GM19397 (cell line): ENCODE measurements around the gene GRIK1.

Source experiments
- ATAC-seq: cut with Tn5 transposase; IDR thresholded peaks from one replicate; pipeline ENCODE4 v1.9.1; 2021; ENCODE audit warnings: mild to moderate bottlenecking, moderate library complexity; ENCODE audit not compliant: unreplicated experiment

Gene GRIK1

DNA sequence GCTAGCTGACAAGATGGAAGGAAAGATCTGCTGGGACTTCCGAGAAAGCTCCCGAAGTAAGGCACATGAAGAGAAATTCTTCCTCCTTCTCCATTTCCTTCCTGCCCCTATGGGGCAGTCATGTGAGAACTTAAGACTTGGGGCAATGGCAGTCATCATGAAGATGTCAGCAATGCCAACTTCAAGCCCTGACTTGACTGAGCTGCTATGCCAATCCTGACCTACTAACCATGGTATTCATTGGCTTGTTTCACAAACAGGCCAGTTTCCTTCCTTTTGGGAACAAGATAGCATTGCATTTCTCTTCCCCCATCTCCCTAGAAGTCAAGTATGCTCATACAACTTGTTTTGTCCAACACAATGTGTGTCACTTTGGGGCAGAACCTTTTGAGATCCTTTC is 25.5 kb downstream of the GRIK1 start:
- no peak for ATAC-seq

DNA sequence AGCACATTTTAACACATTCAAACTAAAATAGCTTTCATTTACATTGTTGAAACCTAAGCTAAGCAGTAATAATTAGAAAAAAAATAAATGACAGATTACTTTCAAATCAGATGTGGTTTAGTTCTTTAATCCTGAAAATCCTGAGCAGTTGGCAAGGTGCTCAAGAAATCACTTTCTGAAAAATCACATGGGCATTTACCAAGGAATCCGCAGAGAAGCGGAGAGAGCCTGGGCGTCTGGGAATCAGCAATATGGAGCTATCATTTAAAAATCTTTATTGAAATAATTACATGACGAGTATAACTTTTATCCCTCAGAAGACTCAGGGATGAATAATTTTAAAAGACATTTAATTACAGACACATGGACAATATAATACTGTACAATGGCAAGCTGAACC is 30.2 kb downstream of the GRIK1 start:
- ATAC-seq, result no peak

DNA sequence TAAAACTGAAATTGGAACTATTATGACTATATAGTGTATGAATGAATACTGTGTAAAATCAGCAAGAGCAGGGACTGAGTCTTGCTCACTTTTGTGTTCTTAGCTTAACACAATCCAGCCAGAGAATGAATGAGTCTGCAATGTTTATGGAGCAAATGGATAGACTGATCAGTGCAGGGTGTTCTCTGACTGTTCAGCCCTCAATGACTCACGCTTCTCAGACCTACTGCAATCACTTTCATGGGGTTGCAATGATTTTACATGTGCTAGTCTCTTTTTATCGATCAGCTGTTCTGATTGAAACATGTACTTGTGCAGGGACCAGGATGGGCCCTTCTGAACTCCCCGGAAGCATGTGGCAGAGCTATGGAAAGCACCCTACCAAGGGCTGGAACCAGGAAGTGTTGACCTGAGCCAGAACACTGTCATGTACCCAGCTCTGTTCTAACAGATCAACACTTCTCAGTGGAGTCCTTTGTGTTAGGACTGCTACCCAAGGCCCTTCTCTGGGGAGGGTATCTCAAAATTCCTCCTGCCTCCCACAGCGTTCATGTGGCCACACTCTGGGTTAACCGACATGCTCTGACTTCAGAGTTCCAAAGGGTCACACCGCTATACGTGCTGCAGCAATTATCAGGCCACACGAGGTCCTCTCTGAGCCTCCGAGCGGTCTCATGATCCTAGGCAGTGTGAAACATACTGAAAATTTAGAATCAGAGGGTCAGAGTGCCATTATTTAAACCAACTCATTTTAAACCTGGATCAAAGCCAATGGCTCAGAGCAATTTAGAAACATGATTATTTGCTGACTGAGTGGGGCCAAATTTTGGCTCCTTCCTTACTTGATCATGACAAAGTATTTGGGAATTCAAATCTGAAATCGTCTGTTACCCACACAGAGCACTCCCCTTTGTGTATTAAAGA is 35.2 kb downstream of the GRIK1 start:
- no peak for ATAC-seq

DNA sequence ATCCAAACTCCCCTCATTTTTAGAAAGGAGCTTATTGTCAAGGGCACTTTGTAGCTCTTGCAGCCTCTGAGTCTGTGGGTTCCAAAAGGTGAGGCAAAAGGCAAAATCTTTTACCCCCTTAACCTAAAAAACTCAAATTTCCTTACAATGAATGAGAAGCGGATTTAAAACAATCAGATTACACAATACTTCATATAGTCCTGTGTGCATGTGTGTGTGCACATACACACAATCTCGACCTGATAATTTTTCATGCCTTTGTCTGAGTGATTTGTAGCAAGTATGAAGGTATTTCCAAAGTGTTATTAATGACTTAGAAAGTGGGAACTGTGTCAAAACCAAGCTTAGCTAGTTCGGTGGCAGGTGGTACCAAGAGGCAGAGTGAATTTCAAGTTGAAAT is 42.9 kb downstream of the GRIK1 start:
- ATAC-seq, result no peak

DNA sequence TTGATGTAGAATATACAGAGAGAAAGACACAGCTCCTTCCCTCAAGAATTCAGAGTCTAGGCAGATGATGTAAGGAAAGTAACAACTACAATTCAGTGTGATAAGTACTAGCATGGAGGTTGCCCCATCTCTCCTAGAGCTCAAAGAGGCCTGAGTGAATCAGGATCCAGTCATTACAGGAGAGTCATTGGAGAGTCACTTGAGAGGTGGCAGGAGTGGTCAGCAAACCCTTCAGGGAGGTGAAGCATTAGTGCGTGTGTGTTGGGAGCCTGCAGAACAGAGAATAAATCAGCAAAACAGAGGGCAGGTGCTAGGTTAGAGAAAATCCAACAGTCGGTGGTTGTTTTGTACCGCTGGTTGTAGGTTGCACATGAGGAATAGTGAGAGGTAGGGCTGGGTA is 46.1 kb downstream of the GRIK1 start:
- no peak for ATAC-seq

DNA sequence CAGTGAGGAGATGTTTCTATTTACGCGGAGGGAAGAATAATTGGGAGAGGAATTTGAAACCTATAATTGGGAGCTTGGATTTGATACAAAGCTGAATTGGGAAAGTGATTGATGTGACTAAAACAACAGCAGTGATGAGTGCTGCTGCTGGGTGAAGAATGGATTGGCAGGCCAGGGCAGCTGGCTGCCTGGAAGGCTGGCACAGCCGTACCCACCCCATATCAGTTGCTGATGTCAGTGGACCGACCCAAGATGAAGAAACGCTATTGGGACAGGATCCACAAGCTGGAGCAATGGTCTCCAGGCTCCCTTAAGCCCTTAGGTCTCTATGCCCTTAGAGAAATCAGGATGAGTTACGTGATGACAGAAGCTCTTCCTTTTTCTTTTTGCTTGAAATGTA is 47.4 kb downstream of the GRIK1 start:
- no peak for ATAC-seq

DNA sequence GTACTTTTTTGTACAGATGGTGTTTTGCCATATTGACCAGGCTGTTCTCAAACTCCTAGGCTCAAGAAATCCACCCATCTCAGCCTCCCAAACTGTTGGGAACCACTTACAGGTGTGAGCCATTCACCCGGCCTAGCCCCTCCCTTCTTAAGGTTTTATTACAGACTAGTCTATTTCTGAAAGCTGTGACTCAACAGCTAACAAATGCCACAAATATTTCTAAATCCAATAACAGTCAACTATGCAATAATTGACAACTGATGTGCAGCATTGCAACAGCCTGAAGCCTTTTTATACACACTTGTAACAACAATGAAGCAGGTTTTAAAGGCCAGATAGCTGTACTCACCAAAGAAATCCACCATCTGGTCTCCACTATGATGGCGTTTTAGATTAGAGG is 51.4 kb downstream of the GRIK1 start:
- no peak for ATAC-seq

DNA sequence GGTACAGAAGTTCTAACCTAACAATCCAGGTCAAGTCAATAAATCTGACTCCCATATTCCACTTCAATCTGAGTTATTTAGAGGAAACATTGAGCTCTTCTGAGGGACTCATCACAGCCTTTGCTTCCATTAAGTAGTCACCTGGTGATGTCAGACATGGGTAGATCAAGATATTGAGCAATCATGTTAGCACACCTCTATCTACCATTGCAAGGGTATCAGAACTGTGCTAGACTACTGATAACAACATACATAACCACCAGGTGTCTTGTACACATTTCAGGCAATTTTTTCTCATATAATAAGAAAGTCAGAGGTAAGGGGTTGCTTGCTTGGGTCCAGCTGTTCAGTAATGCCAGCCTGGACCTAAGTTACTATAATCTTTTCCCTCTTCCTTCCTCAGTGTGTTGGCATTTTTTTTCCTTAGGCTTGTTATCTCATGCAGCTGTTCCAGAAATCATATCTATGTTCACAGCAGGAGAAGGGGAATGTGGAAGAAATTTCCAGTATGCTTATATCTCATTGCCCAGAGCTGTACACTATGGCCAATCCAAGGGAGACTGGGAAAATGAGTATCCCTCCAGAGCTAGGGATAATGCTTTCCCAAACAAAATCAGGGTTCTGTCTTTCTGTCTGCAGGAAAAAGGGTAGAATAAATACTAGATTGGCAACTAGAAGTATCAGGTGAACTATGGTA is 52.3 kb downstream of the GRIK1 start:
- no peak for ATAC-seq

DNA sequence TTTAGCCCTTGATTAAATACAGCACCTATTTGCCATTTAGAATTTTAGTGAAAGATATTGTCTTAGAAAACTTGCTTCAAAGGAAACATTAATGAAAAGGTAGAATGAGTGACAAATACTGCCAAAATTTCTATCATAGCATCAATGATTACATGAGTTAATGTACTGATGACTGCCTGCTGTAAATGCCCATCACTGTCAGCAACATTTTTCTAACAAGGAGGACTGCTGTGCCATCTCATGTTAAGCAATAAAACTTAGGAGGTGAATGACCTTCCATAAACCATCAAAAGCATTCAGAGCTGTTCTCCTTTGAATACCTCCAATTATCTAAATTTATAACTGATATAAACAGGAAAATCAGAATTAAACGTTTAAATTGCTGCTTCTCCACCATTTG is 54.3 kb downstream of the GRIK1 start:
- ATAC-seq, result no peak

DNA sequence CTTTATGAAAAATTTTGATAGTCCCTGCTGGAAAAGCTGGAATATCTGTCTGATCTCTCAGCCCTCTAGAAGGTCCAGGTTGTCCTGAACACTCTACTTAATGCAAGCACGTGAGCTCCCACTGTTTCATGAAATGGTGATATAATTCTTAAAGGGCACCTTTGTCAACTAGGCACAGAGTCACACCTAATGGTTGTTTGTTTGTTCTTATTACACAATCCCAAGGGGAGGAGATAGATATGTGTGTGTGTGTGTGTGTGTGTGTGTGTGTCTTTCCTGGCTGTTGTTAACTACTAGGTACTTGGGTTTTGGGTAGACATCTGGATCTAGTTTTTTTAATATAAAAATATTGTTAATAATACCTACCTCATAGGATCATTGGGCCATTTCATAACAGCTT is 63.9 kb downstream of the GRIK1 start:
- ATAC-seq, result no peak

DNA sequence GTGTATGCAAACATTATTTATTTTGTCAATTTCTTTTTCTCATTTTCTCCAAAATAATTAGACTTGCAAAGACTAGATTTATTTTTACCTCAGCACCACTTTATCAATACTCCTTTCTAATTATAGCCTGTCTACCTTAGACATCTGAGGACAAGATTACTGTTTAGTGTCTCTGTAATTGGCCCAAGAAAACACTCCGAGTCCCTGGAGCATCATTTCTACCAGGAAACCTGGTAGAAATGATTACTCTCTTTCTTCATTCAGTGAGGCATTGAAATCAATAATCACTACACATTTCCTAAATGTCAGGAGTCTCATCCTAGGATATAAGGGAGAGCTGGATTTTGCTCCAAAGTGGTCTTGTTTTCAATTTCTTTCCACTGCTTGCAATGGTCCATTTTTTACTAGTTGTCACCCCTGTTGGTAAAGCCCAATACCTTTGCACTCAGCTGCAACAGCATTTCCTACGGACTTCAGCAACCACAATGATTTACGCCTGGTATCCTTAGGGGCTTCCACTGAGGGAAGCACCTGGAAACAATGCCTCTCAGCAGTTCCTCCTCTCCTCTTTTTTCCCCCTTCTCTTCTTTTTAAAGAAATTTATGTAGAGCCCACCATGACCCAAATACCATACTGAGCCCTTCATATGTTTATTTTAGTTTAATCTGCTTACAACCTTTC is 64.6 kb downstream of the GRIK1 start:
- no peak for ATAC-seq

DNA sequence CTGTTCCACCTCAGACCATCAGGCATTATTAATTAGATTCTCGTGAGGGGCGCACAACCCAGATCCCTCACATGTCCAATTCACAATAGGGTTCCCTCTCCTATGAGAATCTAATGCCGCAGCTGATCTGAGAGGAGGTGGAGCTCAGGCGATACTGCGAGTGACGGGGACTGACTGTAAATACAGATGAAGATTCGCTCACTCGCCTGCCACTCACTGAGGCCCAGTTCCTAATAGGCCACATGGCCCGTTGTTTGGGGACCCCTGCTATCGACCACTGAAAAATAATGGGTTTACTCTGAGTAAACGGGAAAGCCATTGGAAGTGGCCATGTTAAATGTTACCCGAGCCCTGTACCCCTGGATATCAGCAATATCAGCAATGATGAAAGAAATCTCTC is 65.9 kb downstream of the GRIK1 start:
- no peak for ATAC-seq

DNA sequence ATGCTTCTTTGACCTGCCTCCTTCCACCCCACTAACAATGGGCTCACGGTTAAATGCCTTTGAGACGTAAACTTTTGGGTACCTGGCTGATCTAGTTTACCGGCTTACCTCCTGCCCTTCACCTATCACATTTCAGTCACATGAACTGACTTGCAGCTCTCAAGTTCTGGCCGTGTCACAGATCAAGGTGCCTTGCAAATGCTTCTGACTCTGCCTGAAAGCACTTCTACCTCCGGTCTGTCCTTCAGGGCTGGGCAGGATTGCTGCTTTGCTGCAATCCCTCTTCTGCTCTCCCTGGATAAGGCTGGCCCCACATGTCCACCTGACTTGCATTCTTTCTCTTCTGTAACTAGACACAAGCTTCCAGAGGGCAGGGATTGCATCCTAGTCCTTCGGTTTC is 69.0 kb downstream of the GRIK1 start:
- no peak for ATAC-seq

DNA sequence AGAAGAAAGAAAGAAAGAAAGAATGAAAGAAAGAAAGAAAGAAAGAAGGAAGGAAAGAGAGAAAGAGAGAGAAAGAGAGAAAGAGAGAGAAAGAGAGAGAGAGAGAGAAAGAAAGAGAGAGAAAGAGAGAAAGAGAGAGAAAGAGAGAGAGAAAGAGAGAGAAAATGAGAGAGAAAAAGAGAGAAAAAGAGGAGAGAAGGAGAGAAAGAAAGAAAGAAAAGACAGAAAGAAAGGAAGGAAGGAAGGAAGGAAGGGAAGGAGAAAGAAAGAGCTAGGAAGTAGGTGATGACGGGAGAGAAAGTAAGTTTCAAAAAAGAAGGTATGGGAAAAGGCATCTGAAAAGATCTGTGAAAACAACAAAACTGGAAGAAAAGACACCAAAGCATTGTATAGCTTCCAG is 72.0 kb downstream of the GRIK1 start:
- no peak for ATAC-seq

DNA sequence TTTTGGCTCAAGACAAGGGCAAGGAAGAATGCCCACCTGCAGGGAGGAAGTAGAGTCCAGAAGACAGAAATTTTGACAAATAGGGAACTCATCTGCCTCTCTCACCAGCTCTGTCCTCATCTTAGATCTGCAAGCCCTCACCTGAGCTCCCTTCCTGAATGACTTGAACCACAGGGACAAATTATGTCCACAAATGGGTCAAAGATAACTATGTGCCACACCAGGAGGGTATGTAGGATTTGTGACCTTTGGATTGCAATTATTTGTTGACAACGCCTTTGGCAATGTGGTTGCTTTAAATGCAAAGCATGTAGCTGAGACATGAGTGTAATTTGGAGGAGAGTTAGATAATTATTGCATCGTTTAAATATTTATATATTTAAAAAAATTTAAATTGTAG is 79.5 kb downstream of the GRIK1 start:
- no peak for ATAC-seq

DNA sequence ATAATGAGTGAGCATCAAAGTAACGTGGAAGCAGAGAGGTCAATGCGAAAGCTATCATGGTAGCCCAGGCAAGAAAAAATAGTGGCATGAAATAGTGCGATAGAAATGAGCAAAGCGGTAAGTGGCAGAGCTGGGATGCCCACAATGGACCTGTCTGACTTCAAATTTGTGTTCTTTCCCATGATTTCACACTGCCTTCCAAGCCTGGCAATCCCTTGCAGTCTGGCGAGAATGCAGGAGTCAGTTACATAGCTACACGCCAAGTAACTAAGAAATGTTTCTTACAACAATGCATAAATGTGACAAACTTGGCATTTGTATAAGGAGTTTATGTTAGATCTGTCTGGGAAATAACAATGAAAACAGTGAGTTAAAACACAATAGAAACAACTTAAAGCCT is 82.6 kb downstream of the GRIK1 start:
- ATAC-seq, result no peak

DNA sequence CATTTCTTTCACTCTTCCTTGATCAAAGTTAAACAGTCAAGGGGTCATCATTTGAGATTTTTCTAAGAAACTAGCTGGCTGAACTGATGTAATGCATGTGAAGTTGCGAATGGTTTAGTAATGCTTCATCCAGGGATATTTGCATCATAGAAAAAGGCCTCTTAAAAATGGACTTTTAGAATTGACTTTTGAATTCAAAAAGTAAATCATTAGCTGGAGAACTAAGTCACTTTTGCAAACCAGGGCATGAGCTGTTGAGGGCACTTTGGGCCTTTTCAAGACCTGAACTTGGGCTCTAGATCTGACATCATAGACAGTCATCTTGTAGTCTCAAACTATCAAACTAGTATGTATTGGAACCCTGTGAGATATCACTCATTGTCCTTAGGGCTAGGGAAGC is 85.0 kb downstream of the GRIK1 start:
- ATAC-seq, result no peak

DNA sequence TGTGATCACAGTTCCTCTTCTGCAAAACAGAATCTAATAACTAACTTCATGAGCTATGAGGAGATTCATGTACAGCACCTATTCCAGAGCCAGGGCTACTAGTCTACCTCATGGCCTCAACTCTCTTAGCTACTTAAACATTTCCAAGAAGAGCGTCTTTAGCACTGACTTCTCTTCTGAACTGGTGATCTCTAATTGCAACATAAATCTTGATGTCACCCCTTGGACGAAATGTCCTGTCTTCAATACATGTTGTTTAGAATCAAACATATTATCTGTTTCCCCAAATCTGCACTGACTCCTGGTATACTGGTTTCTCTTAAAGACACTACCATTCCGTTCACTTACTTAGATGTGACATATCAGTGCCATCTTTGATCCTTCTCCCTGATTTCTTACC is 88.2 kb downstream of the GRIK1 start:
- no peak for ATAC-seq

DNA sequence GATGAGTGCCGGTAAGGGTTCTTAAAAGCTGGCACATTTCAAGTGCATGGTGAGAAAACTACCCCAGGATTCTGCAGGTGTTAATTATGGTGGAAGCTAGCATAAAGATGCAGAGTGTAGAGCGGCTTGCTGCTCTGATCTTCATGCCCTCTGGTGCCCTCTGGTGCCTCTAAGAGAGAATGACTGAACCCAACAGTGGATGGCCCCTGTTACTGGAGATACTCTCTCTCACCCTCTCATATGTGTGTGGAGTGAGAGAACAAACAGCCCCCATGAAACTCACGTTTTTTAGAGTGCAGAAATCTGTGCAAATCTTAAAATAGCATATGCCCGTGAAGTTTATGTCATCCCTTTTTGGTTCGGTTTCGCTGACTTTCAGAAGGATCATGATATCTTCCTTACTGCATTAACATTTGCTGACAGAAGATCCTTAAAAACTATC is 90.0 kb downstream of the GRIK1 start:
- ATAC-seq, result peak; percentile 97

DNA sequence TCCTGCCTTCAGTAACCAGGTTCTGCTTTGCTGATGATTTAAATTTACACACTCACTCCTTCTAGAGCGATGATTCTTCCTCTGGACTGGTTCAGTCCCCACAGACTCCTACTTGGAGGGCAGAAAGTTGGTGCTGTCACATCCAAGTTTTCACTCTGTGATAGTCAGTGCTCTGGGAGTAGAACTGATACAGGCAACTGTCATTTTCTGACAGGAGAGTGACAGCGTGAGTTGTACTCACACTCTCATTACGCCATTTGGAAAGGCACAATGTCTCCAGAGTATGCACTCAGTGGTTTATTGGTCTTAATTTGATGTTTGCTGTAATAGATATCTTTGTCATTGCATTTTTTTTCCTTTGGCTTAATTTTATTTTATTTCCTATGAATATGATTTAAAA is 96.0 kb downstream of the GRIK1 start:
- no peak for ATAC-seq

DNA sequence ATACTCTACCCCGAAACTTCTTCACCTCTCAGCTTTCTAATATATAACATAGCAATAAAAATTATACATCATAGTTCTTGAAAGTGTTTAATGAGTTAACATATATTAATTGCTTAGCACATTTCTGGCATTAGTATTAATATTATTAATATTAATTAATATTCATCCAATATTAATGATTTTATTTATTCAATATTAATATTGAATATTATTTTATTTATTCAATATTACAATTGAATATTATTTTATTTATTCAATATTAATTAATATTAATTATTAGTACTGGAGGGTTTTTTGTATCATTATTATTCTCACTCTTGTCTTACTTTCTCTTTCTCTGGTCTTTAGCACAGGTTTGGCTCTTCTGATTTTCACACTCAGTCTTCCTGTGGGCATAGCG is 105.2 kb downstream of the GRIK1 start:
- no peak for ATAC-seq

DNA sequence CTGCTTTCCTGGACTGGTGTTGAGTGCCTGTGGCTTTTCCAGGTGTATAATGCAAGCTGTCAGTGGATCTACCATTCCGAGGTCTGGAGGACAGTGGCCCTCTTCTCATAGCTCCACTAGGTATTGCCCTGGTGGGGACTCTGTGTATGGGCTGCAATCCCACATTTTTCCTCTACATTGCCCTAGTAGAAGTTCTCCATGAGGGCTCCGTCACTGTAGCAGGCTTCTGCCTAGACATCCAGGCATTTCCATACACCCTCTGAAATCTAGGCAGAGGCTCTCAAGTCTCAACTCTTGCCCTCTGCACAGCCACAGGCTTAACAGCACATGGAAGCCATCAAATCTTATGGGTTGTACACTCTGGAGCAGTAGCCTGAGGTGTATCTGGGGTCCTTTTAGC is 107.6 kb downstream of the GRIK1 start:
- no peak for ATAC-seq
